Measurements from ENCODE around the gene ZNF600.
"Not testable (repeated sequence)": the region's sequence is repeated elsewhere in the genome, so short reads cannot be mapped to it uniquely, and the experiment has no call there.

The ZNF600 gene

DNA sequence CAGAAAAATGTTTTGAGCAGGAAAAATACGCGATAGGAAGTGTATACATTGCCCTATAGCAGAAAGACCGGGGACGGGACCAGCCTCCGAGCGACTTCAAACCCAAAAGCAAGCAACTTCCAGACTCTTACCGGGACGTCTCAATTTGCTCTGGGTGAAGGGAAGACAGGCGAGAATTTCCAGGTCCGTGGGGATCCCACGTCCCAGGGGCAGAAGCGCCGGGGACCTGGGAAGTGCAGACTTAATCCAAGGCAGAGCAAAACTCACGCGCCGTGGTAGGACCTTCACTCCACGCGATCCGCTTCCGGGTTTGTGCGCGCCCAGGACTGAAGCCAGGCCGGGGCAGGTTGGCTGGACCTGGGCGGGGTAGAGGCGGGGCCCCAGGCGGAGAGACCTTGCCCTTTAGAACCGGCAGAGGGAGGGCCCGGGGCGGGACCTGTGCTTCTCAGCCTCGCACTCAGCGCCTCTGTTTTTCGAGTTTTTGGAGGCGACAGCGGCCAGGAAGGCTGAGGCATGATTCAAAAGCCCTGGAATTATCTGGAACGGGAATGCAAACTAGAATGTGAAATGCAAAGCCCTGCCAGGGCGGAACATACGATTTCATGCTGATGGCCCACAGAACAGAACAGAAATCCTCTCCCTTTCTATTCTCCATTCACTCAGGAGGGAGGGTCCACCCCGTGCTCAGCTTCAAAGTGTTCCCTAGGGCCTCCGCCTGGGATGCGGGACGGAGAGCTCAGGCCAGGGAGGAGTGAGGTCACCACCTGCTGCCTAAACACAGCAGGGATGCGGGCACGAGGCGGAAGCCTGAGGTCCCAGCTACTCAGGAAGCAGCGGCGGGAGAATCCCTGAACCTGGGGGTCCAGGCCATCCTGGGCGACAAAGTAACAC is at the start of gene ZNF600:
Gene ZNF600 (minus strand): TSS at position 328 of the 891 bp plus-strand sequence. CDS start 7,903 bp downstream, outside the sequence.
- peak; percentile 45 for DNase-seq (ENCODE audit: low read depth)

DNA sequence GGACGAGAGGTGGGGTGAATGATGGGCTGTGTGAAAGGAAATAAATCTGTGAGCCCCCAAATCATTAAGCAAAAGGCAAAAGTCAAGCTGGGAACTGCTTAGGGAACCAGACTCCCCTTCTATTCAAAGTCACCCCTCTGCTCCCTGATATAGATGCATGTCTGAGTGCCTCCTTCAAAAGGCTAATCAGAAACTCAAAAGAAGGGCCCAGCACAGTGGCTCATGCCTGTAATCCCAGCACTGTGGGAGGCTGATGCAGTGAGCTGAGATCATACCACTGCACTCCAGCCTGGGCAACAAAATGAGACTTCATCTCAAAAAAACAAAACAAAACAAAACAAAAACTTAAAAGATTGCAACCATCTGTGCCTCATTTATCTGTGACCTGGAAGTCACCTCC is 47.7 kb upstream of the ZNF600 start:
- not testable (repeated sequence) for DNase-seq (ENCODE audit: low read depth)

DNA sequence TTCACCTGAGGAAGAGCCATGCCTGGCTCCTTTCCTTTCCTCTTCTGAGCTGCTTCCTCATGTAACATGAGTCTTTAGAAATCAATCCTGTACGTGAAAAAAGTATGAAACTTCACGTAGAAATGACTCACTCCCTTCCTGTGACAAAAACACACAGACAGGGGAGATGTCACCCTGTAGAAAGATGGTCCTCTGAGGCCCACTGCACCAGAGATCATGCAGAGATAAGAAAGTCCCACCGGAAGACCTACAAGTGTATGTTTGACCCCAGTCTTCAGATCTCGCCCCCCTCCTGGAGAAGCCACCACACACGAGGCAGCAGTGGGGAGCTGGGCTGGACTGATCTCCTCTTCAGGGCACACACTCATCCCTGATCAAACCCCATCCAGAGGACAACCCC is 47.0 kb upstream of the ZNF600 start:
- not testable (repeated sequence) for DNase-seq (ENCODE audit: low read depth)

DNA sequence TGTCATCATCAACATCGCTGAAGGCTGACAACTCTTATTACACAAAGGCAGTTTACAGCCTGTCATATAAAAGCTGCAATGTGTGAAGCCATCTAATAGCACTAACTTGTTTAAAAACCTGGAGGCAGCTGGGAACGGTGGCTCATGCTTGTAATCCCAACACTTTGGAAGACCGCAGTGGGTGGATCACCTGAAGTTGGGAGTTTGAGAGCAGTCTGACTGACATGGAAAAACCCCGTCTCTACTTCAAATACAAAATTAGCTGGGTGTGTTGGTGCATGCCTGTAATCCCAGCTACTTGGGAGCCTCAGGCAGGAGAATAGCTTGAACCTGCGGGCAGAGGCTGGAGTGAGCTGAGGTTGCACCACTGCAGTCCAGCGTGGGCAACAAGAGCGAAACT is 43.3 kb upstream of the ZNF600 start:
- not testable (repeated sequence) for DNase-seq (ENCODE audit: low read depth)

DNA sequence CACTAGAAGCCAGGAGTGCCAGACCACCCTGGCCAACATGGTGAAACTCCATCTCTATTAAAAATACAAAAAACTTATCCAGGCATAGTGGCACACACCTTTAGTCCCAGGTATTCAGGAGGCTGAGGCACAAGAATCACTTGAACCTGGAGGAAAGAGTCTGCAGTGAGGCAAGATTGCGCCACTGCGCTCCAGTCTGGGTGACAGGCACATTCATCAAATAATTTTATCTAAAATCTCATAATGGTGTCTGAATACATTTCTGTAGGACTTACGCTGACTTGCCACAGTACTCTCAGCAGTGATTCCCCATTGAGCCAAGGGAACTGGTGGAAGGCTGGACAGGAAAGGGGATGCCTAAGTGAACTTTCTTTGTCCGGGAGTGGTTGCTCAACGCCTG is 39.2 kb upstream of the ZNF600 start:
- DNase-seq (ENCODE audit: low read depth), result no peak

DNA sequence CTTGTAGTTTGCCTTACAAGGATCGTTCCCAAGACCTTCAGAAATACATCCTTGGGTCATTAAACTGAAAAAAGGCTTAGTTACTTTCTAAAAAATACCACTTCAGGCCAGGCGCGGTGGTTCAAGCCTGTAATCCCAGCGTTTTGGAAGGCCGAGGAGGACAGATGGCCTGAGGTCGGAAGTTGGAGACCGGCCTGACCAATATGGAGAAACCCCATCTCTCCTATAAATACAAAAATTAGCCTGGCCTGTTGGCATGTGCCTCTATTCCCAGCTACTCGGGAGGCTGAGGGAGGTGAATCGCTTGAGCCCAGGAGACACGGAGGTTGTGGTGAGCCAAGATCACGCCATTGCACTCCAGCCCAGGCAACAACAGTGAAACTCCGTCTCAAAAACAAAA is 37.1 kb upstream of the ZNF600 start:
- DNase-seq (ENCODE audit: low read depth), result no peak

DNA sequence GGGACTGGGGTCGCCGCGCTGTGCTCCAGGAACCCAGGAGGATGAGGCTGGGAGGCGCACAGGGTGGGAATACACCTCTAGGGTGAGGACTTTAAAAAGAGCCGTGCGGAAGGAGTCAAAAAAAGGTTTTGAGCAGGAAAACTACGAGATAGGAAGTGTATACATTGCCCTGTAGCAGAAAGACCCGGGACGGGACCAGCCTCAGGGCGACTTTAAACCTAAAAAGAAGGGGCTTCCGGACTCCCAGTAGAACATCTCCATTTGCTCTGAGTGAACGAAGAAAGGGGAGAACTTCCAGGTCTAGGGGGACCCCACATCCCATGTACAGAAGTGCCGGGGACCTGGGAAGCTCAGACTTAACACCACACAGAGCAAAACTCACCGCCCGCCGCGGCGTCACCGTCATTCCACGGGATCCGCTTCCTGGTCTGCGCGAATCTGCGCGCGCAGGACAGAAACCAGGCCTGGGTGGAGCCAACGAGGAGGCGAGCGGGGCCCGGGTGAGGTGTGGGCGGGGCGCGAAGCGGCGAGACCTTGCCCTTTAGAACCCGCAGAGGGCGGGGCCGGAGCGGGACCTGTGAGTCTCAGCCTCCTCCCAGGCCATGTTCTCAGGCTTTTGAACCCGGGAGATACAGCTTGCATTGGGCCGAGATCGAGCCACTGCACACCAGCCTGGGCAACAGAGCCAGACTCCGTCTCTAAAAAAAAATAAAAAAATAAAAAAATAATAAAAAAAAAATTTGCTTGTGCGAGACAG is 34.8 kb upstream of the ZNF600 start, which contains the start of gene ZNF28:
Gene ZNF28 (minus strand): TSS at position 430 of the 757 bp plus-strand sequence. CDS start 3,675 bp downstream, outside the sequence.
- DNase-seq (ENCODE audit: low read depth), result peak; percentile 11

DNA sequence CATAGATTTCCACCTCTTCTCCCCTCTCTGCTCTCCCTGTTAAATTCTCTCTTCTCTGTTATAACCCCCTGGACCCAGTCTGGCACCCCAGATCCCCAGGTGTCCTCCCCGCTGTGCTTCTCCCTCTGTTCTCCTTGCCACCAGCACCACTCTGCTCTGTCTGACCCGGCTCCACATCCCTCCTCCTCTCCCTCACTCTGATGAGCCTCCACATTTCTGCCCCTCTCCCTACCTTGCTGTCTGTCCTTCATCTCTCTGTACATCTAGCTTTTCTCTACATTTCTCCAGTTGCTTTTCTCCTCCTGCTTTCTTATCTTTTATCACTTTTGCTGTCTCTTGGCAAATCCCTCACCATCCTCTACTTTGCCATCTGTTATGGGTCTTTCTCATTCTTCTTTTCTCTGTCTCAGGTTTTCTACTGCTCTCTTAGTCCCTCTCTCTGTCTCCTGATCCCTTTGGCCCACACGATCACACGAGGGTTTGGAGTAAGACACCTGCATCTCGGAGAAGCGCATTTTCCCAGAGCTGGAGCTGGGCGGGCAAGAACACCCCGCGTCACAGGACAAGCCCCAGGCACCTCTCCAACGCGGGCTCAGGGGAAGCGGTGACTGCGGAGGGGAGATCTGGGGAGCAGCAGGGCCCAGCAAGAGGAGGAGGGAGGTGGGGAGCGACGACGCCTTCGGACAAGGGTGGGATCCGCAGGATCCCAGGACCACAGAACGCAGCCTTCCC is 34.0 kb upstream of the ZNF600 start:
- peak; percentile 4 for DNase-seq (ENCODE audit: low read depth)

DNA sequence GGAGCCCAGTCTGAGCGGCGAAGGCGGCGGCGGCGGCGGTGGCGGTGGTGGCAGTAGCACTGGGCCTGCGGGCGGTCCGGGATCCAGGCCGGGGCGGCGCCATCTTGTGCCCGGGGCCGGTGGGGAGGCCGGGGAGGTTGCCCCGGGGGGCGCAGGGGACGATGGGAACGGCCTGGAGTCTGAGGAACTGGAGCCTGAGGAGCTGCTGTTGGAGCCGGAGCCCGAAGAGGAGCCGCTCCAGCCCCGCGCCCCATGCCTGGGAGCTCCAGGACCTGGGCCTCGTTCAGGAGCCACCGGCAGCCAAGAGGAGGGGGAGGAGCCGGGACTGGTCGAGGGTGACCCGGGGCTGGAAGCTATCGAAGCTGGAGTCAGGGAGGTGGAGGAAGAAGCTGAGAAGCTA is 23.2 kb upstream of the ZNF600 start:
- DNase-seq (ENCODE audit: low read depth), result no peak

DNA sequence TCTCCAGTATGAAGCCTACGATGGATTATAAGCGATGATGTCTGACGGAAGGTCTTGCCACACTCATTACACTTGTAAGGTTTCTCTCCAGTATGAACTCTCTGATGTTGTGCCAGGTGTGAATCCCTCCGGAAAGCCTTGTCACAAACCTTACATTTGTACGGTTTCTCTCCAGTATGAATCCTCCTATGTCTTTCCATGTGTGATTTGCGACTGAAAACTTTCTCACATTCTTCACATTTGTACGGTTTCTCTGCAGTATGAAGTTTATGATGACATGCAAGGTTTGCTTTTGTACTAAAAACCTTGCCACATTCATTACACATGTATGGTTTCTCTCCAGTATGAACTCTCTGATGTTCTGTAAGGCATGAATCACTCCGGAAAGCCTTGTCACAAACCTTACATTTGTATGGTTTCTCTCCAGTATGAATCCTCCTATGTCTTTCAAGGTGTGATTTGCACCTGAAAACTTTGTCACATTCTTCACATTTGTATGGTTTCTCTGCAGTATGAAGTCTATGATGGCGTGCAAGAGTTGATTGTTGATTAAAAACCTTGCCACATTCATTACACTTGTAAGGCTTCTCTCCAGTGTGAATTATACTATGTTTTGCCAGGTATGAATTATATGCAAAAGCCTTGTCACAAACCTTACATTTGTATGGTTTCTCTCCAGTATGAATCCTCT is 13.5 kb upstream of the ZNF600 start:
- DNase-seq (ENCODE audit: low read depth), result not testable (repeated sequence)

DNA sequence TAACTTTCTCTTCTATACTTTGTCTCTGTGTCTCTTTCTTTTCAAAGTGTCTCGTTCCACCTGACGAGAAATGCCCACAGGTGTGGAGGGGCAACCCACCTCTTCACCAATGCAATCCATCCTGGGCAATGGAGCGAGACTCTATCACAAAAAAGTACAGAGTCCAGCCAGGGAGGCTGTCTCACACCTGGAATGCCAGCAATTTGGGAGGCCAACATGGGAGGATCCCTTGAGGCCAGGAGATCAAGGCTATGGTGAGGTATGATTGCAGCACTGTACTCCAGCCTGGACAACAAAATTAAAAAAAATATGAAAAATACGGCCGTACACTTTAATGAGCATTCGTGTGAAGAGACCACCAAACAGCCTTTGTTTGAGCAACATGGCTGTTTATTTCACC is 2.8 kb upstream of the ZNF600 start:
- DNase-seq (ENCODE audit: low read depth), result no peak

DNA sequence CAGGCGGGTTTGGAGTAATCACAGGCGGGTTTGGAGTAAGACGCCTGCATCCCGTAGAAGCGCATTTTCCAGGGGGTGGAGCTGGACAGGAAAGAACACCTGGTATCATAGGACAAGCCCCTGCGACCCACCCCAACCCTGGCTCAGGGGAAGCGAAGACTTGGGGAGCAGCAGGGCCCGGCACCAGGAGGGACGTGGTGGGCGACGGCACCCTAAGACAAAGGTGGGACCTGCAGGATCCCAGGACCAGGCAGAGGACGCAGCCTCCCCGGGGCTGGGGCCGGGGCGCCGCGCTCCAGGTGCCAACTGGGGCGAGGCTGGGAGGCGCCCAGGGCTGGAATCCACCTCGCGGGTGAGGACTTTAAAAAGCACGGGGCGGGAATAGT is 520 bp downstream of the ZNF600 start:
- DNase-seq (ENCODE audit: low read depth), result no peak

DNA sequence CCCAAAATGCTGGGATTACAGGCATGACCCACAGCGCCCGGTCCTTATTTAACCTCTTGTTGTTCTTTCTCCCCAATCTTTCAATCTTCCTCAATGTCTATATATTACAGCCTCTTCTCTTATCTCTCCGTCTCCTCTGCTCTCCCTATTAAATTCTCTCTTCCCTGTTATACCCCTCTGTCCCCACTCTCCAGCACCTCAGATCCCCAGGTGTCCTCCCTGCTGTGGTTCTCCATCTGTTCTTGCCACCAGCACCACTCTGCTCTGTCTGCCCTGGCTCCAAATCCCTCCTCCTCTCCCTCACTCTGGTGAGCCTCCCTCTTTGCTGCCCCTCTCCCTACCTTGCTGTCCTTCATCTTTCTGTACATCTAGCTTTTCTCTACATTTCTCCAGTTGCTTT is 1.1 kb downstream of the ZNF600 start:
- no peak for DNase-seq (ENCODE audit: low read depth)

DNA sequence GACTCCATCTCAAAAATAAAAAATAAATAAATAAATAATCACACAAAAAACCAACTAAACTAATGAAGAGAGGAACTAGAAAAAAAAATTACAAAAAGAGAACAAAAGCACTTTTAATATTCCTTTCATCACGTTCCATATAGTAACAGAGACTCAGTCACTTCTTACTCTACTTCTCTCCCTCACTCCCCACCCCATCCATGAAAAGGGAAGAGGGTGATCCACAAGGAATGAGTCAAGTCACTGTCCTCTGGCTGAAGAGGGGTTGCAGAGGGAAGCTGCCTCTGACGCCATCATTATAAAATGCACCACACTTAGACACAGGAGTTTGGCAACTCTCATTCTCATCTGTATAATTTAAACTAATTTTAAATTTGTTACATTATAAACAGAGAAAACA is 3.7 kb downstream of the ZNF600 start:
- DNase-seq (ENCODE audit: low read depth), result not testable (repeated sequence)

DNA sequence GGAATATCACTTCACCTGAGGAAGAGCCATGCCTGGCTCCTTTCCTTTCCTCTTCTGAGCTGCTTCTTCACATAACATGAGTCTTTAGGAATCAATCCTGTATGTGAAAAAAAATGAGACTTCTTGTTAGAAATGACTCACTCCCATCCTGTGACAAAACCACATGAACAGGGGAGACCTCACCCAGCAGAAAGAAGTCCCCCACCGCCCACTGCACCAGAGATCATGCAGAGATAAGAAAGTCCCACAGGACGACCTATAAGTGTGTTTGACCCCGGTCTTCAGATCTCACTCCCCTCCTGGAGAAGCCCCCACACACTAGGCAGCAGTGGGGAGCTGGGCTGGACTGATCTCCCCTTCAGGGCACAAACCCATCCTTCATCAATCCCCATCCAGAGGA is 7.8 kb downstream of the ZNF600 start:
- DNase-seq (ENCODE audit: low read depth), result no peak

DNA sequence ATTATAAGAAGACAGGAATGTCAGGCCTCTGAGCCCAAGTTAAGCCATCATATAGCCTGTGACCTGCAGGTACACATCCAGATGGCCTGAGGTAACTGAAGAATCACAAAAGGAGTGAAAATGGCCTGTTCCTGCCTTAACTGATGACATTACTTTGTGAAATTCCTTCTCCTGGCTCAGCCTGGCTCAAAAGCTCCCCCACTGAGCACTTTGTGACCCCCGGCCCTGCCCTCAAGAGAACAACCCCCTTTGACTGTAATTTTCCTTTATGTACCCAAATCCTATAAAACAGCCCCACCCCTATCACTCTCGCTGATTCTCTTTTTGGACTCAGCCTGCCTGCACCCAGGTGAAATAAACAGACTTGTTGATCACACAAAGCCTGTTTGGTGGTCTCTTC is 30.1 kb downstream of the ZNF600 start:
- not testable (repeated sequence) for DNase-seq (ENCODE audit: low read depth)

DNA sequence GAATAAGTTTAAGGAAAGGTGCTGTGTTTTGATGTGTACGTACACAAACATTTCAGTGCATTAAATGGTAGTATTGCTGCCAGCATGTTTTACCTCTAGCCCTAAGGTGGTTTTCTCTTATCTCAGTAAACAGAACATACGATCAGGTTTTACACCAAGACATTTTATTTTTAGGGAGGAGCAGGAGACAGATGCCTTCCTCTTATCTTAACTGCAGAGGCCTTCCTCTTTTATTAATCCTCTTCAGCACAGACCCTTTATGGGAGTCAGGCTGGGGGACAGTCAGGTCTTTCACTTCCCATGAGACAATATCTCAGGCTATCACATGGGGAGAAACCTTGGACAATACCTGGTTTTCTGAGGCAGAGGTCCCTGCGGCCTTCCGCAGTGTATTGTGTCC is 36.8 kb downstream of the ZNF600 start:
- no peak for DNase-seq (ENCODE audit: low read depth)

DNA sequence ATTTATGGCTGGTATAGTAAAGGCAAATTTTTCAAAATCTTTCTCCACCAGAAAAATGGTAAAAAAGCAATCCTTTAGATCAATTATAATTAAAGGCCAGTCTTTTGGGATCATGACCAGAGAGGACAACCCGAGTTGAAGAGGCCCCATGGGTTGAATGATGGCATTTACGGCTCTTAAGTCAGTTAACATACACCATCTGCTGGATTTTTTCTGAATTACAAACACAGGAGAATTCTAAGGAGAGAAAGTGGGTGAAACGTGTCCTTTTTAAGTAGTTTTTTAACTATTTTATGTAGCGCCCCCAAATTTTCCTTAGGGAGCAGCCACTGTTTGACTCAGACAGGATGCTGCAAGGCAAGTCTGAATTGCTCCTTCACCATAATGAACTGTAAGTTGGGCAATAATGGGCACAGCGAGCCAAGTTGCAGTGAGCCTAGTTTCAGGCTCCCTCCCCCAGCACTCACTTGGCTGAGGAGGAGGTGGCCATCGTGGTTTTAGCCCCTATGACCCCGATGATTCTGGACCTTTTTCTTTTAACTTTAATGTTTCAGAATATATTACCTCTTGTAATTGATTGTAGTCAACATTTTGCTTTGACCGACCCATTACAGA is 38.1 kb downstream of the ZNF600 start:
- DNase-seq (ENCODE audit: low read depth), result no peak

DNA sequence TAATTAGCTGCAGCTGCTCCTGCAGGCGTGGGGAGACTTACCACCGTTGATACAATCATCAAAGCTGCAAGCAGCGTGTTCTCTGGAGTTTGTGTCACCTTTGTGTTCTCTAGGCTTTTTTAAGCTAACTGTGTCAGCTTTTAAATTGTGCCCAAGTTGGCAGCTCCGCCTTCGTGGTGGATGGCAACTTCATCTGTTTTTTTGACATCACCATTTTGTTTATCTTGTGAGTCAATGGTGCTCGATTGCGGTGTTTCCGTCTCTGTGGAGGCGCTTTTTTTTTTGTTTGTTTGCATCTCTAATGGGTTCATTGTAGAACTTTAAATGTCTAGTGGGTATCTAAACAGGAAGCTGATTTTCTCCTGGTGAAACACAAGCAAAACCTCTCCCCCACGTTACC is 40.7 kb downstream of the ZNF600 start:
- not testable (repeated sequence) for DNase-seq (ENCODE audit: low read depth)

DNA sequence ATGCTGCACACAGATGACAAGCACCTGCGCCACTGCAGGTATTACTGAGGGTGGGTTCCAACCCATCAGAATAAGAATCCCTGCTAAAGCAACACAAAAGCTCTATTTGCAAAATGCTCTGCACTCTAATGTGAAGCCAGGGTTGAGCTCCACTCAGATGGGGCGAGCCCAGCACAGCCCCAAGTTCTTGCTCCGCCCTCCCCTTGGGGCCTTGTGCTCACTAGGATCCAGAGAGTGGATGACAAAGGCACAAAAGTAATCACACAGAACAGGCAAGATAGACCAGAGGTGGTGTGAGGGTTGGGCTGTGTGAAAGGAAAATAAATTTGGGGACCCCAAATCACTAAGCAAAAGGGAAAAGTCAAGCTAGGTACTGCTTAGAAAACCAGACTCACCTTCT is 43.5 kb downstream of the ZNF600 start:
- no peak for DNase-seq (ENCODE audit: low read depth)

DNA sequence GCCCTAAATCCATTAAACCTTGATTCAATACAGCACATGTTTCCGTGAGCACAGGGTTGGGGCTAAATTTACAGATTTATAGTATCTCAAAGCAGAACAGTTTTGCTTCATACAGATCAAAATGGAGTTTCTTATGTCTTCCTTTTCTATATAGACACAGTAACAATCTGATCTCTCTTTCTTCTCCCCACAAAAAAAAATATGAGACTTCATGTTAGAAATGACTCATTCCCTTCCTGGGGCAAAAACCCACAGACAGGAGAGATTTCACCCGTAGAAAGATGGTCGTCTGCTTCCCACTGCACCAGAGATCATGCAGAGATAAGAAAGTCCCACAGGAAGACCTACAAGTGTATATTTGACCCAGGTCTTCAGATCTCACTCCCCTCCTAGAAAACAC is 44.1 kb downstream of the ZNF600 start:
- no peak for DNase-seq (ENCODE audit: low read depth)

Data from GM04504 (cell line).